ENCODE measurements around the gene PPM1L.

PPM1L gene

DNA sequence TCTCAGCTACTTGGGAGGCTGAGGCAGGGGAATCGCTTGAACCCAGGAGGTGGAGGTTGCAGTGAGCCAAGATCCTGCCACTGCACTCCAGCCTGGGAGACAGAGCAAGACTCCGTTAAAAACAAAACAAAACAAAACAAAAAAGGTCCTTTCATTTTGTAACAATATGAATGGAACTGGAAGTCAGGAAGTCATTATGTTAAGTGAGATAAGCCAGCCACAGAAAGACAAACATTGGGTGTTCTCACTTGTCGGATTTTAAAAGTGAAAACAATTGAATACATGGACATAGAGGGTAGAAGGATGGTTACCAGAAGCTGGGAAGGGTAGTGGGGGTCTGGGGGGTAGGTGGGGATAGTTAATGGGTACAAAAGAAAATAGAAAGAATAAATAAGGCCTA is 361.6 kb downstream of the PPM1L start:
- TF ChIP-seq, protein P1, sequence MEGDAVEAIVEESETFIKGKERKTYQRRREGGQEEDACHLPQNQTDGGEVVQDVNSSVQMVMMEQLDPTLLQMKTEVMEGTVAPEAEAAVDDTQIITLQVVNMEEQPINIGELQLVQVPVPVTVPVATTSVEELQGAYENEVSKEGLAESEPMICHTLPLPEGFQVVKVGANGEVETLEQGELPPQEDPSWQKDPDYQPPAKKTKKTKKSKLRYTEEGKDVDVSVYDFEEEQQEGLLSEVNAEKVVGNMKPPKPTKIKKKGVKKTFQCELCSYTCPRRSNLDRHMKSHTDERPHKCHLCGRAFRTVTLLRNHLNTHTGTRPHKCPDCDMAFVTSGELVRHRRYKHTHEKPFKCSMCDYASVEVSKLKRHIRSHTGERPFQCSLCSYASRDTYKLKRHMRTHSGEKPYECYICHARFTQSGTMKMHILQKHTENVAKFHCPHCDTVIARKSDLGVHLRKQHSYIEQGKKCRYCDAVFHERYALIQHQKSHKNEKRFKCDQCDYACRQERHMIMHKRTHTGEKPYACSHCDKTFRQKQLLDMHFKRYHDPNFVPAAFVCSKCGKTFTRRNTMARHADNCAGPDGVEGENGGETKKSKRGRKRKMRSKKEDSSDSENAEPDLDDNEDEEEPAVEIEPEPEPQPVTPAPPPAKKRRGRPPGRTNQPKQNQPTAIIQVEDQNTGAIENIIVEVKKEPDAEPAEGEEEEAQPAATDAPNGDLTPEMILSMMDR (conservative IDR thresholded peaks at IDR 0.05; ENCODE audit: low read depth): no peak
- DNase-seq (ENCODE audit: low spot score): no peak
- ChIA-PET CTCF (no interaction called here), POLR2A (ENCODE audit: low non-redundant PET) (no interaction called here)
- no peak overlapping the region for H3K27ac ChIP-seq

DNA sequence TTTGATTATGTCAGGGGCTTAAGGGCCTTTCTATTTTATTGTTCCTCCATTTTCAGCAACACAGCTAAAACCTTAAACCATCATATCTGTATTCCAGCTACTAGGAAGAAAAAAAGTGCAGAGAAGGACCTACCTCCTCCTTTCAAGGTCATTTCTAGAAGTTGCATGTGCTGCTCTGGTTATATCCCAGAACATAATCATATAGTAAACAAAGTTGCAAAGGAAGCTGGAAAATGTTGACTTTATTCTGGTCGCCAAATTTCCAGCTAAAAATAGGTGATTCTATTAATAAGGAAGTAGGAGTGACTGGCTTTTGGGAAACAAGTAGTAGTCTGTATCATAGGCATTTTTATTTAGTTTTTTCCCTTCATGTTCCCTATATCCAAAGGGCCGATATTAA is 370.5 kb downstream of the PPM1L start:
- CTCF ChIA-PET: no interaction called here

More for the DNA sequence above, 370.5 kb downstream of the PPM1L start:
- no peak for DNase-seq (ENCODE audit: low spot score)
- TF ChIP-seq, protein P1 (conservative IDR thresholded peaks at IDR 0.05; ENCODE audit: low read depth): no peak
- no peak overlapping the region for H3K27ac ChIP-seq
- POLR2A ChIA-PET (ENCODE audit: low non-redundant PET): no interaction called here

All from RWPE1 (cell line).